ENCODE measurements around the gene GLP1R. TPM values are rescaled to one million over a fixed set of nuclear protein-coding genes. Genes with fewer than 3 reads are reported as not detected.
A peak's percentile ranks its signal among the peaks of the same experiment; 100 is the strongest.

The GLP1R gene
- total RNA-seq, 3 donors from 2014 or later (not counting 1 experiment from before 2014, with no cell fraction given) = 2.2 to 6.5 (median 3.0) TPM

- intact Hi-C loops (cut with micrococcal nuclease) = no loop called here
- no peak overlapping the region for H3K4me3 ChIP-seq (ENCODE audit: low read length)
- no peak for ATAC-seq
- H3K4me1 ChIP-seq (ENCODE audit: control insufficient read depth, insufficient read depth, low read length) = peaks cover 26% of the 10 kb centered on the region
- no peak overlapping the region for H3K4me3 Mint-ChIP-seq
- H3K27ac ChIP-seq (ENCODE audit: low read length) = no peak overlapping the region
- no peak for DNase-seq
- no peaks in the 10 kb centered on the region for H3K27me3 ChIP-seq (ENCODE audit: control insufficient read depth, insufficient read depth, low read length)
- peaks cover 19 to 29% of the 10 kb centered on the region in 2 donors for H3K4me1 Mint-ChIP-seq
- H3K36me3 Mint-ChIP-seq = no peaks in the 10 kb centered on the region
- no peak overlapping the region for H3K27ac Mint-ChIP-seq
- TF ChIP-seq, protein P1, sequence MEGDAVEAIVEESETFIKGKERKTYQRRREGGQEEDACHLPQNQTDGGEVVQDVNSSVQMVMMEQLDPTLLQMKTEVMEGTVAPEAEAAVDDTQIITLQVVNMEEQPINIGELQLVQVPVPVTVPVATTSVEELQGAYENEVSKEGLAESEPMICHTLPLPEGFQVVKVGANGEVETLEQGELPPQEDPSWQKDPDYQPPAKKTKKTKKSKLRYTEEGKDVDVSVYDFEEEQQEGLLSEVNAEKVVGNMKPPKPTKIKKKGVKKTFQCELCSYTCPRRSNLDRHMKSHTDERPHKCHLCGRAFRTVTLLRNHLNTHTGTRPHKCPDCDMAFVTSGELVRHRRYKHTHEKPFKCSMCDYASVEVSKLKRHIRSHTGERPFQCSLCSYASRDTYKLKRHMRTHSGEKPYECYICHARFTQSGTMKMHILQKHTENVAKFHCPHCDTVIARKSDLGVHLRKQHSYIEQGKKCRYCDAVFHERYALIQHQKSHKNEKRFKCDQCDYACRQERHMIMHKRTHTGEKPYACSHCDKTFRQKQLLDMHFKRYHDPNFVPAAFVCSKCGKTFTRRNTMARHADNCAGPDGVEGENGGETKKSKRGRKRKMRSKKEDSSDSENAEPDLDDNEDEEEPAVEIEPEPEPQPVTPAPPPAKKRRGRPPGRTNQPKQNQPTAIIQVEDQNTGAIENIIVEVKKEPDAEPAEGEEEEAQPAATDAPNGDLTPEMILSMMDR (IDR thresholded peaks at IDR 0.05) = no peak
- no peaks in the 10 kb centered on the region for H3K36me3 ChIP-seq (ENCODE audit: control insufficient read depth, insufficient read depth, low read length)
- 89% methylated on average over 3 of the region's 3 CpGs for WGBS (ENCODE audit: insufficient coverage)
- H3K9me3 ChIP-seq (ENCODE audit: control insufficient read depth, insufficient read depth, low read length) = peaks cover 3% of the 10 kb centered on the region
- no peaks in the 10 kb centered on the region for H3K9me3 Mint-ChIP-seq
- peaks cover under 1 to 4% of the 10 kb centered on the region in 2 donors for H3K27me3 Mint-ChIP-seq (ENCODE audit: low read depth in 2 of 2)
These were observed 4.8 kb upstream of the GLP1R start for GRCh38 chr6:39043776-39044175.

DNA sequence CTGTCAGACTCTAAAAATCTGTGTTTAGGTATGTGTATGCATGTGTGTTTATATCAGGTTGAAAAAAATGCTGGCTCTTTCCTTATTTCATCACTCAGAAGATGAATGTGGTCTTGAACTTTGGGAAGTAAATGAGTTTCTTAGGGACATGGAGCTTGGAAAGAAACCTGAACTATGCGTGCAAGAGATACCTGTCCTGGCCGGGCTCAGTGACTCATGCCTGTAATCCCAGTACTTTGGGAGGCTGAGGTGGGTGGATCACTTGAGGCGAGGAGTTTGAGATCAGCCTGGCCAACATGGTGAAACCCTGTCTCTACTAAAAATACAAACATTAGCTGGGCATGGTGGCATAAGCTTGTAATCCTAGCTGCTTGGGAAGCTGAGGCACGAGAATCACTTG lies 4.4 kb upstream of the GLP1R start:
- Mint-ChIP-seq H3K27me3 (ENCODE audit: low read depth in 2 of 2) (peaks cover 0 to 1% of the 10 kb centered on the region in 2 donors), H3K36me3 (no peaks in the 10 kb centered on the region), H3K27ac (no peak overlapping the region), H3K4me1 (peaks cover 21 to 33% of the 10 kb centered on the region in 2 donors), H3K4me3 (no peak overlapping the region), H3K9me3 (no peaks in the 10 kb centered on the region)
- H3K4me3 ChIP-seq (ENCODE audit: low read length) = no peak overlapping the region
- WGBS (ENCODE audit: insufficient coverage) = 87% methylated on average over 4 of the region's 4 CpGs
- H3K9me3 ChIP-seq (ENCODE audit: control insufficient read depth, insufficient read depth, low read length) = peaks cover 3% of the 10 kb centered on the region
- DNase-seq (no peak), ATAC-seq (no peak)
- intact Hi-C loops (cut with micrococcal nuclease) = no loop called here
- TF ChIP-seq, protein P1 (IDR thresholded peaks at IDR 0.05) = no peak
- H3K36me3 ChIP-seq (ENCODE audit: control insufficient read depth, insufficient read depth, low read length) = no peaks in the 10 kb centered on the region
- peaks cover 4% of the 10 kb centered on the region for H3K27me3 ChIP-seq (ENCODE audit: control insufficient read depth, insufficient read depth, low read length)
- peaks cover 30% of the 10 kb centered on the region for H3K4me1 ChIP-seq (ENCODE audit: control insufficient read depth, insufficient read depth, low read length)
- H3K27ac ChIP-seq (ENCODE audit: low read length) = no peak overlapping the region

DNA sequence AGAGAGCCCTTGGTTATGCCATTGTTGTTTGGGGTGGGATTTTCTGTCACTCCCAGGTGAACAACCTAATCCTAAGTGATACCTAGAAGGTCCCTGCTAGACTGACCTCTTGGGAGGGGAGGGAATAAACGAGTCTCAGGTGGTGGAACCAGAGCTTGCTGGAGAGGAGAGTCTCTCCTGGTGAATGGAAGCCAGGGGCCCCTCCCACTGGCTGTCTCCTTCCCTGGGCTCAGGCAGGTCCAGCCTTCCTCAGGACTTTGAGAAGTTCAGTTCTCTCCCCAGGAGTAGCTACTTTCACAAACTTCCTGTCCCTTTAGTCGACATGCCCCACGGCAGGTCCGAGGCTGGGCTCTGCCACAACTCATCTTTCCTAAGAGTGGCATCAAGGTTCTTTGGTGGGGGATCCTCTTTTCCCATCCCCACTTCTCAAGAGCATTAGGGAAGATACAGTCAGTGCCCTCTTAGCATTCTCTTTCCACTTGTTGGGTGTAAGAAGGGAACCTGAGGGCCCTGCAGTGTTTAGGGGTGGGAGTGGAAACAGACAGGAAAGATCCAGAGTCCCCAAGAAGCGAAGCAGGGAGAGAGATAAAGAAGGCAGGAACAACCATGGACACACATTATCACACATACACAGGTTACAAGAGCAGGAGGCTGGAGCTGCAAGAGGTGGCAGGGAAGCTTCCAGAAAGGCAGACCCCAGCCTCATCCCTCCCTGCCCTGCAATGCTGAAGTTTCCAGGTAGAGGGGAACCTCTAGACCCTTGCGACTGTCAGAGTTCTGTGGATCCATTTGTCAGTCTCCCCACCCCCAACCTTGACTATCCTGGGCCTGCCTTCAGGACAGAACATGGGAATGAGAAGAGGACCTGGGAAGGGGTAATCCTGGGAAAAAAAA lies 900 bp upstream of the GLP1R start:
- intact Hi-C loops (cut with micrococcal nuclease) = no loop called here
- Mint-ChIP-seq H3K27ac (peak overlapping the region in 1 of 2 donors; percentile 70), H3K27me3 (ENCODE audit: low read depth in 2 of 2) (peaks cover 0 to 5% of the 10 kb centered on the region in 2 donors), H3K4me1 (peaks cover 38 to 39% of the 10 kb centered on the region in 2 donors), H3K9me3 (no peaks in the 10 kb centered on the region), H3K36me3 (no peaks in the 10 kb centered on the region), H3K4me3 (peak overlapping the region; percentile 76)
- Histone ChIP-seq H3K4me1 (ENCODE audit: control insufficient read depth, insufficient read depth, low read length) (peaks cover 44% of the 10 kb centered on the region), H3K9me3 (ENCODE audit: control insufficient read depth, insufficient read depth, low read length) (no peaks in the 10 kb centered on the region), H3K27me3 (ENCODE audit: control insufficient read depth, insufficient read depth, low read length) (peaks cover 5% of the 10 kb centered on the region), H3K27ac (ENCODE audit: low read length) (no peak overlapping the region), H3K4me3 (ENCODE audit: low read length) (no peak overlapping the region), H3K36me3 (ENCODE audit: control insufficient read depth, insufficient read depth, low read length) (no peaks in the 10 kb centered on the region)
- DNase-seq = no peak
- ATAC-seq = no peak
- WGBS (ENCODE audit: insufficient coverage) = 47% methylated on average over 5 of the region's 6 CpGs
- TF ChIP-seq, protein P1 (IDR thresholded peaks at IDR 0.05) = no peak
